Rectal smooth muscle tissue (tissue), 1 donor: ENCODE results near the gene MPDU1.
"Not testable (repeated sequence)": the region's sequence is repeated elsewhere in the genome, so short reads cannot be mapped to it uniquely, and the experiment has no call there.

ENCODE experiments used
- H3K27ac ChIP-seq: one replicate; pipeline ENCODE4 v1.7.0; 2013; ENCODE audit warnings: low read depth, low read length, inconsistent platforms
- H3K27me3 ChIP-seq: one replicate; pipeline ENCODE4 v1.7.0; 2013; ENCODE audit warnings: low read length; ENCODE audit not compliant: control insufficient read depth, insufficient read depth
- H3K36me3 ChIP-seq: one replicate; pipeline ENCODE4 v1.7.0; 2013; ENCODE audit warnings: low read length; ENCODE audit not compliant: control insufficient read depth, insufficient read depth
- H3K4me1 ChIP-seq: one replicate; pipeline ENCODE4 v1.7.0; 2013; ENCODE audit warnings: low read length; ENCODE audit not compliant: control insufficient read depth, insufficient read depth
- H3K4me3 ChIP-seq: one replicate; pipeline ENCODE4 v1.7.0; 2013; ENCODE audit warnings: low read length
- H3K9ac ChIP-seq: one replicate; pipeline ENCODE4 v1.7.0; 2013; ENCODE audit warnings: low read length

The MPDU1 gene

GRCh38 chr17:7618608-7619007 is 35.0 kb downstream of the MPDU1 start:
- Histone ChIP-seq H3K36me3 (no peaks in the 10 kb centered on the region), H3K4me3 (no peak overlapping the region), H3K27ac (no peak overlapping the region), H3K4me1 (peaks cover 2% of the 10 kb centered on the region), H3K27me3 (no peaks in the 10 kb centered on the region), H3K9ac (no peak overlapping the region)

GRCh38 chr17:7620835-7621234 is 37.2 kb downstream of the MPDU1 start:
- Histone ChIP-seq H3K4me1 (no peaks in the 10 kb centered on the region), H3K27ac (no peak overlapping the region), H3K4me3 (no peak overlapping the region), H3K36me3 (no peaks in the 10 kb centered on the region), H3K27me3 (no peaks in the 10 kb centered on the region), H3K9ac (no peak overlapping the region)

GRCh38 chr17:7623661-7624060 is 40.0 kb downstream of the MPDU1 start:
- Histone ChIP-seq H3K36me3 (no peaks in the 10 kb centered on the region), H3K4me1 (peaks cover 3% of the 10 kb centered on the region), H3K27me3 (no peaks in the 10 kb centered on the region), H3K27ac (no peak overlapping the region), H3K4me3 (no peak overlapping the region), H3K9ac (no peak overlapping the region)

GRCh38 chr17:7625749-7626148 is 42.1 kb downstream of the MPDU1 start:
- not testable (repeated sequence) for H3K4me3 ChIP-seq, H3K27ac ChIP-seq, H3K9ac ChIP-seq, H3K4me1 ChIP-seq, H3K36me3 ChIP-seq, H3K27me3 ChIP-seq

GRCh38 chr17:7626307-7626706 is 42.7 kb downstream of the MPDU1 start:
- no peaks in the 10 kb centered on the region for H3K36me3 ChIP-seq
- no peak overlapping the region for H3K4me3 ChIP-seq
- H3K27ac ChIP-seq, result no peak overlapping the region
- no peak overlapping the region for H3K9ac ChIP-seq
- no peaks in the 10 kb centered on the region for H3K27me3 ChIP-seq
- H3K4me1 ChIP-seq, result peaks cover 3% of the 10 kb centered on the region

GRCh38 chr17:7626956-7627249 is 43.3 kb downstream of the MPDU1 start:
- H3K9ac ChIP-seq, result peak overlapping the region; percentile 88
- H3K36me3 ChIP-seq, result no peaks in the 10 kb centered on the region
- no peaks in the 10 kb centered on the region for H3K27me3 ChIP-seq
- H3K4me3 ChIP-seq, result peak overlapping the region; percentile 81
- peaks cover 3% of the 10 kb centered on the region for H3K4me1 ChIP-seq
- peak overlapping the region; percentile 95 for H3K27ac ChIP-seq

GRCh38 chr17:7627250-7628121 is 43.8 kb downstream of the MPDU1 start, which contains the start of gene SAT2:
Gene SAT2 (minus strand): TSS chr17:7627821. CDS start chr17:7627635, 186 bp downstream.
- no peaks in the 10 kb centered on the region for H3K27me3 ChIP-seq
- peak within 1 kb of the TSS; percentile 95 for H3K27ac ChIP-seq
- H3K9ac ChIP-seq, result peak within 1 kb of the TSS; percentile 88
- peak within 1 kb of the TSS; percentile 81 for H3K4me3 ChIP-seq
- H3K36me3 ChIP-seq, result no peaks in the 10 kb centered on the region
- peaks cover 3% of the 10 kb centered on the region for H3K4me1 ChIP-seq

- H3K9ac ChIP-seq, result no peak within 1 kb of the TSS
- H3K27me3 ChIP-seq, result no peaks in the 10 kb centered on the region
- H3K36me3 ChIP-seq, result no peaks in the 10 kb centered on the region
- H3K27ac ChIP-seq, result no peak within 1 kb of the TSS
- H3K4me3 ChIP-seq, result no peak within 1 kb of the TSS
- H3K4me1 ChIP-seq, result peaks cover 3% of the 10 kb centered on the region
Measured at GRCh38 chr17:7629939-7630571, 46.4 kb downstream of the MPDU1 start, which contains the start of gene SHBG. Gene SHBG (plus strand): TSS chr17:7630135. CDS start chr17:7630173, 38 bp downstream.

- H3K36me3 ChIP-seq, result no peaks in the 10 kb centered on the region
Measured at GRCh38 chr17:7631398-7632380, 48.0 kb downstream of the MPDU1 start.

GRCh38 chr17:7632492-7632894 is 48.8 kb downstream of the MPDU1 start:
- H3K27me3 ChIP-seq, result no peaks in the 10 kb centered on the region
- H3K4me3 ChIP-seq, result no peak overlapping the region
- H3K27ac ChIP-seq, result no peak overlapping the region
- H3K4me1 ChIP-seq, result no peaks in the 10 kb centered on the region
- H3K9ac ChIP-seq, result no peak overlapping the region
- no peaks in the 10 kb centered on the region for H3K36me3 ChIP-seq

More at GRCh38 chr17:7631398-7632380, 48.0 kb downstream of the MPDU1 start:
- no peak overlapping the region for H3K27ac ChIP-seq
- H3K9ac ChIP-seq, result no peak overlapping the region
- peaks cover 2% of the 10 kb centered on the region for H3K4me1 ChIP-seq
- no peaks in the 10 kb centered on the region for H3K27me3 ChIP-seq
- no peak overlapping the region for H3K4me3 ChIP-seq

GRCh38 chr17:7633093-7633492 is 49.4 kb downstream of the MPDU1 start:
- Histone ChIP-seq H3K27me3 (no peaks in the 10 kb centered on the region), H3K27ac (no peak overlapping the region), H3K9ac (no peak overlapping the region), H3K36me3 (no peaks in the 10 kb centered on the region), H3K4me3 (no peak overlapping the region), H3K4me1 (no peaks in the 10 kb centered on the region)

- Histone ChIP-seq H3K9ac (no peak overlapping the region), H3K27me3 (no peaks in the 10 kb centered on the region), H3K4me1 (no peaks in the 10 kb centered on the region), H3K4me3 (no peak overlapping the region), H3K36me3 (no peaks in the 10 kb centered on the region), H3K27ac (no peak overlapping the region)
Measured at GRCh38 chr17:7634384-7634783, 50.7 kb downstream of the MPDU1 start.
